GM23248 (cell line): ENCODE data around the gene SLC29A1.

ENCODE experiments used
- EZH2 ChIP-seq: fragments of 200-600 bp; sonication (generic); IDR thresholded peaks from 2 replicates; pipeline ENCODE4 v1.6.1; 2018; ENCODE audit warnings: antibody characterized with exemption, mild to moderate bottlenecking; ENCODE audit not compliant: insufficient read depth, poor library complexity, severe bottlenecking
- EZH2phosphoT487 ChIP-seq: fragments of 200-600 bp; sonication (generic); IDR thresholded peaks from 2 replicates; pipeline ENCODE4 v1.6.1; 2018; ENCODE audit warnings: antibody characterized with exemption, moderate library complexity, mild to moderate bottlenecking, low read depth; ENCODE audit not compliant: insufficient read depth

- TF ChIP-seq EZH2 (no peak), EZH2phosphoT487 (no peak)
Observed at GRCh38 chr6:44176762-44177509, 46.5 kb upstream of the SLC29A1 start.
